ENCODE data around the gene TBC1D4.

- no peak for TF ChIP-seq CTCF (IDR thresholded peaks at IDR 0.05)
- no peak for TF ChIP-seq JUND (IDR thresholded peaks at IDR 0.05)
- no peak for TF ChIP-seq FOSL2 (IDR thresholded peaks at IDR 0.05; ENCODE audit: borderline replicate concordance, low read depth)
- no peak for TF ChIP-seq SMC3 (IDR thresholded peaks at IDR 0.05; ENCODE audit: low read depth, low read length)
- TF ChIP-seq TEAD4 (IDR thresholded peaks at IDR 0.05; ENCODE audit: borderline replicate concordance, insufficient read depth): no peak
These were observed 29.2 kb upstream of the TBC1D4 start for GRCh38 chr13:75511051-75511625.

Data from SK-N-SH (cell line).